ENCODE measurements around the gene FAM50B. TPM values are rescaled to one million over a fixed set of nuclear protein-coding genes. Genes with fewer than 3 reads are reported as not detected.

The FAM50B gene
- total and polyA plus RNA-seq, 2 of the 13 experiments (the other 11 are each of a cell fraction or from before 2014, with no cell fraction given) = 0.05 TPM; not detected in 1

DNA sequence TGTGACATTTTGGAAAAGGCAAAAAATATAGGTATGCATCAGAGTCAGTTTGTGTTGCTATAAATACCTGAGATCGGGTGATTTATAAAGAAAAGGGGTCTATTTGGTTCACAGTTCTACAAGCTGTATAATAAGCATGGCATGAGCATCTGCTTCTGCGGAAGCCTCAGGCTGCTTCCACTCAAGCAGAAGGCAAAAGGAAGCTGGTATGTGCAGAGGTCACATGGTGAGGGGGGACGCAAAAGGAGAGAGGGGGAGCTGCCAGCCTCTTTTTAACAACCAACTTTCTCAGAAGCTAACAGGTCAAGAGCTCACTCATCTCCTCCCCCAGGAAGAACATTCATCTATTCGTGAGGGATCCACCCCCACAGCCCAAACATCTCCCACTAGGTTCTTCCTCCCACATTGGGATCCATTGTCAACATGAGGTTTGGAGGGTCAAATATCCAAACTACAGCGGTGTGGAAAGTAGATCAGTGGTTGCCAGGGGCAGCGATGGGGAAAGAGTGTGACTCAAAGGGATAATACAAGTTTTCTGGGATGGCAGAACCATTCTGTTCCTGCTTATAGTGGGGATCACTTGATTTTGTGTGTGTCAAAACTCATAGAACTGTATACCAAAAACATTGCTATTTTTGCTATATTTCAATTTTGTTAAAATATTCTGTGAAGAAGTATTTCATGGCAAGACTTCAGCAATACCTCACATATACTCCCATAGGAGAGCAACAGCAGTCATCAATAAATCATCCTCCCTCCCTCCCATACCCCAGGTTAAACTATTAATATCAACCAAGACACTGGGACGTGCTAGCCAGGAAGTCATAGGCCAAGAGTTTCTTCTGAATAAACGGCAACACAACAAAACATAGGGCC lies 9.9 kb upstream of the FAM50B start (continued):
- TF ChIP-seq, protein P1, sequence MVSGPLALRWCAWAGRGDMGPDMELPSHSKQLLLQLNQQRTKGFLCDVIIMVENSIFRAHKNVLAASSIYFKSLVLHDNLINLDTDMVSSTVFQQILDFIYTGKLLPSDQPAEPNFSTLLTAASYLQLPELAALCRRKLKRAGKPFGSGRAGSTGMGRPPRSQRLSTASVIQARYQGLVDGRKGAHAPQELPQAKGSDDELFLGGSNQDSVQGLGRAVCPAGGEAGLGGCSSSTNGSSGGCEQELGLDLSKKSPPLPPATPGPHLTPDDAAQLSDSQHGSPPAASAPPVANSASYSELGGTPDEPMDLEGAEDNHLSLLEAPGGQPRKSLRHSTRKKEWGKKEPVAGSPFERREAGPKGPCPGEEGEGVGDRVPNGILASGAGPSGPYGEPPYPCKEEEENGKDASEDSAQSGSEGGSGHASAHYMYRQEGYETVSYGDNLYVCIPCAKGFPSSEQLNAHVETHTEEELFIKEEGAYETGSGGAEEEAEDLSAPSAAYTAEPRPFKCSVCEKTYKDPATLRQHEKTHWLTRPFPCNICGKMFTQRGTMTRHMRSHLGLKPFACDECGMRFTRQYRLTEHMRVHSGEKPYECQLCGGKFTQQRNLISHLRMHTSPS (CRISPR knock-in tag; IDR thresholded peaks at IDR 0.05; ENCODE audit: low read depth) = peak; percentile 73
- TF ChIP-seq STAT6 (CRISPR knock-in tag; IDR thresholded peaks at IDR 0.05; ENCODE audit: borderline replicate concordance) (0 out of 2 replicates have a peak, but pooled peaks have one; percentile 26), RAD51 (IDR thresholded peaks at IDR 0.05; ENCODE audit: borderline replicate concordance) (peak; percentile 6; the same call in 1 of the 2 replicates), ZNF768 (CRISPR knock-in tag; IDR thresholded peaks at IDR 0.05) (no peak), NFYC (CRISPR knock-in tag; IDR thresholded peaks at IDR 0.05) (no peak), ZNF260 (CRISPR knock-in tag; IDR thresholded peaks at IDR 0.05; ENCODE audit: borderline replicate concordance, low read depth) (no peak), ZNF251 (CRISPR knock-in tag; IDR thresholded peaks at IDR 0.05) (no peak), ZXDC (CRISPR knock-in tag; IDR thresholded peaks at IDR 0.05) (no peak), ZBTB7A (CRISPR knock-in tag; IDR thresholded peaks at IDR 0.05) (no peak), NFATC3 (CRISPR knock-in tag; IDR thresholded peaks at IDR 0.05) (no peak), NFRKB (IDR thresholded peaks at IDR 0.05) (no peak), ZNF512B (CRISPR knock-in tag; IDR thresholded peaks at IDR 0.05; ENCODE audit: borderline replicate concordance) (no peak; the same call in 1 of the 2 replicates), HDAC1 (CRISPR knock-in tag; IDR thresholded peaks at IDR 0.05) (peak; percentile 82), ZNF33B (CRISPR knock-in tag; IDR thresholded peaks at IDR 0.05) (peak; percentile 69; the same call in 1 of the 2 replicates), REXO4 (CRISPR knock-in tag; IDR thresholded peaks at IDR 0.05; ENCODE audit: borderline replicate concordance) (no peak)
- TF ChIP-seq, protein P2, sequence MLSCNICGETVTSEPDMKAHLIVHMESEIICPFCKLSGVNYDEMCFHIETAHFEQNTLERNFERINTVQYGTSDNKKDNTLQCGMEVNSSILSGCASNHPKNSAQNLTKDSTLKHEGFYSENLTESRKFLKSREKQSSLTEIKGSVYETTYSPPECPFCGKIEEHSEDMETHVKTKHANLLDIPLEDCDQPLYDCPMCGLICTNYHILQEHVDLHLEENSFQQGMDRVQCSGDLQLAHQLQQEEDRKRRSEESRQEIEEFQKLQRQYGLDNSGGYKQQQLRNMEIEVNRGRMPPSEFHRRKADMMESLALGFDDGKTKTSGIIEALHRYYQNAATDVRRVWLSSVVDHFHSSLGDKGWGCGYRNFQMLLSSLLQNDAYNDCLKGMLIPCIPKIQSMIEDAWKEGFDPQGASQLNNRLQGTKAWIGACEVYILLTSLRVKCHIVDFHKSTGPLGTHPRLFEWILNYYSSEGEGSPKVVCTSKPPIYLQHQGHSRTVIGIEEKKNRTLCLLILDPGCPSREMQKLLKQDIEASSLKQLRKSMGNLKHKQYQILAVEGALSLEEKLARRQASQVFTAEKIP (CRISPR knock-in tag; IDR thresholded peaks at IDR 0.05; ENCODE audit: borderline replicate concordance) = no peak

Measured in HepG2 (cell line).